Kidney epithelial cell (primary cell): Measurements from ENCODE around the gene CFAP100. TPM values are rescaled to one million over a fixed set of nuclear protein-coding genes. Genes with fewer than 3 reads are reported as not detected.

ENCODE experiments used
- DNase-seq: peaks from one replicate; pipeline ENCODE4 v3.0.0-alpha.2; 2010; ENCODE audit warnings: low read depth
- H3K27me3 ChIP-seq: 2 replicates; pipeline ENCODE4 v1.6.0; 2011; ENCODE audit warnings: low read length; ENCODE audit not compliant: control insufficient read depth, insufficient read depth
- H3K36me3 ChIP-seq: 2 replicates; pipeline ENCODE4 v1.5.1; 2011; ENCODE audit warnings: low read length; ENCODE audit not compliant: control insufficient read depth, insufficient read depth
- H3K4me3 ChIP-seq: 2 replicates; pipeline ENCODE4 v1.5.1; 2011; ENCODE audit warnings: low read depth, mild to moderate bottlenecking, control low read depth, low read length
- total RNA-seq: library from RNA; depleted of rRNA; stranded (reverse); fragments of >200 nt; gene quantifications from 2 replicates; pipeline ENCODE4 v1.2.3, GENCODE V29; 2015
- TF ChIP-seq, protein P1 (sequence below): IDR thresholded peaks from 2 replicates; pipeline ENCODE4 v1.5.1; 2011; ENCODE audit warnings: mild to moderate bottlenecking, moderate library complexity, low read length, control low read depth, inconsistent platforms; ENCODE audit not compliant: insufficient read depth, poor library complexity, severe bottlenecking

Gene CFAP100
- total RNA-seq, result not detected in 2 replicates

- Histone ChIP-seq H3K4me3 (no peak within 1 kb of the TSS), H3K36me3 (no peaks in the 10 kb centered on the region), H3K27me3 (peaks cover 38% of the 10 kb centered on the region)
- no peak for DNase-seq
- TF ChIP-seq, protein P1, sequence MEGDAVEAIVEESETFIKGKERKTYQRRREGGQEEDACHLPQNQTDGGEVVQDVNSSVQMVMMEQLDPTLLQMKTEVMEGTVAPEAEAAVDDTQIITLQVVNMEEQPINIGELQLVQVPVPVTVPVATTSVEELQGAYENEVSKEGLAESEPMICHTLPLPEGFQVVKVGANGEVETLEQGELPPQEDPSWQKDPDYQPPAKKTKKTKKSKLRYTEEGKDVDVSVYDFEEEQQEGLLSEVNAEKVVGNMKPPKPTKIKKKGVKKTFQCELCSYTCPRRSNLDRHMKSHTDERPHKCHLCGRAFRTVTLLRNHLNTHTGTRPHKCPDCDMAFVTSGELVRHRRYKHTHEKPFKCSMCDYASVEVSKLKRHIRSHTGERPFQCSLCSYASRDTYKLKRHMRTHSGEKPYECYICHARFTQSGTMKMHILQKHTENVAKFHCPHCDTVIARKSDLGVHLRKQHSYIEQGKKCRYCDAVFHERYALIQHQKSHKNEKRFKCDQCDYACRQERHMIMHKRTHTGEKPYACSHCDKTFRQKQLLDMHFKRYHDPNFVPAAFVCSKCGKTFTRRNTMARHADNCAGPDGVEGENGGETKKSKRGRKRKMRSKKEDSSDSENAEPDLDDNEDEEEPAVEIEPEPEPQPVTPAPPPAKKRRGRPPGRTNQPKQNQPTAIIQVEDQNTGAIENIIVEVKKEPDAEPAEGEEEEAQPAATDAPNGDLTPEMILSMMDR, result no peak
Measured at GRCh38 chr3:126394179-126394976, at the start of gene CFAP100. Gene CFAP100 (plus strand): TSS chr3:126394909. CDS start chr3:126396001, 1,092 bp downstream.

GRCh38 chr3:126345231-126345630 is 49.5 kb upstream of the CFAP100 start:
- no peaks in the 10 kb centered on the region for H3K36me3 ChIP-seq
- TF ChIP-seq, protein P1, result no peak
- no peak for DNase-seq
- no peaks in the 10 kb centered on the region for H3K27me3 ChIP-seq
- H3K4me3 ChIP-seq, result no peak overlapping the region

- TF ChIP-seq, protein P1, result no peak
- H3K4me3 ChIP-seq, result no peak overlapping the region
- no peaks in the 10 kb centered on the region for H3K27me3 ChIP-seq
- H3K36me3 ChIP-seq, result no peaks in the 10 kb centered on the region
- DNase-seq, result no peak
Measured at GRCh38 chr3:126345641-126346460, 48.9 kb upstream of the CFAP100 start.

- H3K4me3 ChIP-seq, result no peak overlapping the region
- H3K36me3 ChIP-seq, result no peaks in the 10 kb centered on the region
- TF ChIP-seq, protein P1, result no peak
- no peak for DNase-seq
- H3K27me3 ChIP-seq, result no peaks in the 10 kb centered on the region
Measured at GRCh38 chr3:126346466-126346865, 48.2 kb upstream of the CFAP100 start.

GRCh38 chr3:126347543-126348161 is 47.1 kb upstream of the CFAP100 start:
- no peaks in the 10 kb centered on the region for H3K36me3 ChIP-seq
- DNase-seq, result no peak
- TF ChIP-seq, protein P1, result no peak
- no peaks in the 10 kb centered on the region for H3K27me3 ChIP-seq
- H3K4me3 ChIP-seq, result no peak overlapping the region
